Measurements from ENCODE around the gene SLC44A5. TPM values are rescaled to one million over a fixed set of nuclear protein-coding genes. Genes with fewer than 3 reads are reported as not detected.
"Not testable (repeated sequence)": the region's sequence is repeated elsewhere in the genome, so short reads cannot be mapped to it uniquely, and the experiment has no call there.

SLC44A5 gene
- total RNA-seq, 1 donor from 2014 or later = 0.62 TPM

- DNase-seq = no peak
- ATAC-seq (ENCODE audit: poor library complexity) = no peak
- intact Hi-C loops (cut with DNase I) = no loop called here
Observed at GRCh38 chr1:75594327-75594726, 16.6 kb downstream of the SLC44A5 start.

DNA sequence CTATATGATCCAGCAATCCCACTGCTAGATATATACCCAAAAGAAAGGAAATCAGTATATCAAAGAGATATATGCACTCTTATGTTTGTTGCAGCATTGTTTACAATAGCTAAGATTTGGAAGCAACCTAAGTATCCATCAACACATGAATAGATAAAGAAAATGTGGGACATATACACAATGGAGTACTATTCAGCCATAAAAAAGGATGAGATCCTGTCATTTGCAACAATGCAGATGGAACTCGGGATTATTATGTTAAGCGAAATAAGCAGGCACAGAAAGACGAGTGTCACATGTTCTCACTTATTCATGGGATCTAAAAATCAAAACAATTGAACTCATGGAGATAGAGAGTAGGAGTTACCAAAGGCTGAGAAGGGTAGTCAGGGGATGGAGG, 17.5 kb downstream of the SLC44A5 start:
- DNase-seq; intact Hi-C loops (cut with DNase I); ATAC-seq (ENCODE audit: poor library complexity): not testable (repeated sequence)

- intact Hi-C loops (cut with DNase I) = no loop called here
- ATAC-seq (ENCODE audit: poor library complexity) = no peak
Observed at GRCh38 chr1:75589637-75590036, 21.3 kb downstream of the SLC44A5 start.

GRCh38 chr1:75588779-75589475, 22.0 kb downstream of the SLC44A5 start:
- no peak for ATAC-seq (ENCODE audit: poor library complexity)
- no peak for DNase-seq
- intact Hi-C loops (cut with DNase I) = no loop called here

More at GRCh38 chr1:75589637-75590036, 21.3 kb downstream of the SLC44A5 start:
- no peak for DNase-seq

GRCh38 chr1:75587692-75588091, 23.2 kb downstream of the SLC44A5 start:
- ATAC-seq (ENCODE audit: poor library complexity) (no peak), DNase-seq (no peak)
- intact Hi-C loops (cut with DNase I) = no loop called here

DNA sequence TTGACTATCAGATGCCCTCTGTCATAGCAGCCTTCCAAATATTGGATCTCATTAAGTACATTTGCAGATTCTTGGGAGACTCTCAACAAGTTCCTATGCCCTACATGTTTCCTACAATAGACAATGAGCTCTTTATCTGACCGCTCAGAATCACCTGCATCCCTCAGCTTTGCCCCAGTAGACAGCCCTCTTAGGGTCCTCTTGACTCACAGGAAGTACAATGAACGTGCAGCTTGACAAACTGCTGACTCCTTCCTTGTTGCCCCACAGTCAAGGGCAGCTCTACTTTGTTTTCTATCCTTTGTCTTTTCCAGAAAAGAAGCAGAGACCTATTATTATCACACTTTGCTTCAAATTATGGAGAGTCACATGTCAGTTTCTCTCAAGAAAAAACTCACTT, 27.6 kb downstream of the SLC44A5 start:
- ATAC-seq (ENCODE audit: poor library complexity) (no peak), DNase-seq (no peak)
- intact Hi-C loops (cut with DNase I) = no loop called here

- DNase-seq (no peak), ATAC-seq (ENCODE audit: poor library complexity) (no peak)
- intact Hi-C loops (cut with DNase I) = no loop called here
Observed at GRCh38 chr1:75582725-75583261, 28.1 kb downstream of the SLC44A5 start.

- intact Hi-C loops (cut with DNase I) = no loop called here
- no peak for DNase-seq
- no peak for ATAC-seq (ENCODE audit: poor library complexity)
Observed at GRCh38 chr1:75579046-75579445, 31.9 kb downstream of the SLC44A5 start.

DNA sequence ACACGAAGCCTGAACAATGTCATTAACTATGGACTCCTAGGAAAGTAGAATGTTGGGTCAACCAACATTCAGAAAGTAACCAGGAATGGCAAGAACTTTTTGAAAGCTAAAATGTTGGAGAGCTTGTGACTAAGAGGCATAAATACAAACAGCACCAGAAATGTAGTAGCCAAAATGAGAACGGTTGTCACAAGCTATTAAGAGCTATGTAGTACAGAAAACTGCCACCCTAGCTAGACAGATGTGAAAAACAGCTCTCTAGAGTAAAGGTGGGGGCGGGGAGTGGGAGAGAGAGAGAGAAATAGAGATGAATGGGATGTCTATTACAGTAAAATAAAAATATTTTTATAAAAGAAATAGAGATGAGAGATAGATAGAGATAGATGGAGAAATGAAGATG, 35.1 kb downstream of the SLC44A5 start:
- no peak for ATAC-seq (ENCODE audit: poor library complexity)
- intact Hi-C loops (cut with DNase I) = no loop called here
- no peak for DNase-seq

DNA sequence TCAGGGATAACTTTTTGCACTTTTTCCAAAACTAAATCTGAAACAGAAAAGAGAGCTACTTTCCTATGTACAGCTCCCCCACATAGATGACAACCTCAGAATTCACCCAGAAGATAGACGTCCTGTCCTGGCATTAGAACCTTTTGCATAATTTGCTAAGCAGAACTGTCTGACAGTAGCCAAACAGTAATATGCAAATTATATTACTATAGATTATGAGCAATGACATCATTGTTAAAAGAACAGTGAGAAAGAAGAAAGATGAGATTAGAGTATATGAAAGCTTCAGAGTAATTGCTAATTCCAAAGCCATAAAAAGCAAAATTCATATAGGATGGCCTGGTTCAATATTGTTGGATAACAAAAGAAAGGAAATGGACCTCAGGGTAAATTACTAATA, 43.7 kb downstream of the SLC44A5 start:
- DNase-seq (no peak), ATAC-seq (ENCODE audit: poor library complexity) (no peak)
- intact Hi-C loops (cut with DNase I) = no loop called here

DNA sequence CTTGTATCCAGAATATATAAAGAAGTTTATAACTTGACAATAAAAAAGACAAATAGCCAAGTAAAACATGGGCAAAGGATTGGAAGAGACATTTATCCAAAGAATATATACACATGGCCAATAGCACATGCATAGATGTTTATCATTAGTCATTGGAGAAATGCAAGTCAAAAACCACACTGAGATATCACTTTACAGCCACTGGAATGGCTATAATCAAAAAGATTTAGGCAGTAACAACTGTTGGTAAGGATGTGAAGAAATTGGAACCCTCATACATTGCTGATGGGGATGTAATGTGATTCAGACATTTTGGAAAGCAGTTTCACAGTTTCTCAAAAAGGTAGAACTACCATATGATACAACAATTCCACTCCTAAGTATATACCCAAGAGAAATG, 51.1 kb downstream of the SLC44A5 start:
- ATAC-seq (ENCODE audit: poor library complexity) = no peak
- DNase-seq = no peak
- intact Hi-C loops (cut with DNase I) = no loop called here

- intact Hi-C loops (cut with DNase I) = no loop called here
- DNase-seq (no peak), ATAC-seq (ENCODE audit: poor library complexity) (no peak)
Observed at GRCh38 chr1:75559136-75559535, 51.8 kb downstream of the SLC44A5 start.

DNA sequence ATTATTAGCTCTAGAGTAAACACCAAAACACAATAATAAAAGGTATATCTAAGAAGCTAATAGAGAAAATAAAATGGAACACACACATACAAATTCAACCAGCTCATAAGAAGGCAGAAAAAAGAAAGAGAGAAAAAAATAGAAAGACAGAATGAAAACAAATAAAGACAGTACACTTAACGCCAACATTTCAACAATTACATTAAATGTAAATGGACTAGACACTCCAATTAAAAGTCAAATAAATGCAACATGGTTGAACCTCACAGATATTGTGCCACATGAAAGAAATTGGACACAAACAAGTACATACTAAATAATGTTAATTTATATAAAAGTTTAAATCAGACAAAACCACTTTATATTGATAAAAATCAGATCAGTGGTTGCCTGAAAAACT, 56.0 kb downstream of the SLC44A5 start:
- ATAC-seq (ENCODE audit: poor library complexity) (no peak), DNase-seq (no peak)
- intact Hi-C loops (cut with DNase I) = no loop called here

GRCh38 chr1:75554181-75554580, 56.7 kb downstream of the SLC44A5 start:
- no peak for ATAC-seq (ENCODE audit: poor library complexity)
- no peak for DNase-seq
- intact Hi-C loops (cut with DNase I) = no loop called here

DNA sequence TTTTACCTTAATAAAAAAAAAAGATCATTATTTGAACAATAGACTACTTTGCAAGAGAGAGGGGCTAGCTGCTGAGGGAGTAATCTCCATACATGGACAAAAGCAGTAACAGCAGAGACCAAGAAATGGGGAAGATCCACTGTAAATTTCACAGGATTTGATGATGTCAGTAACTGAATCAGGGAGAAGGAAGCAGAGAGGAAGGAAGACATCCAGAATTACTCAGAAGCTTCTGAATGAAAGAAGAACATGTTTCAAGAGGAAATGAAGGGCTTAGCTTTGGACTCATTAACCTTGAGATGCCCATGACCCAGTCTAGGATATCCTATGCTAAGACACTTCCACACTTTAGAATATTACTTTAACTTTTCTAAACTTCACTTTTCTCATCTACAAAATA, 60.4 kb downstream of the SLC44A5 start:
- DNase-seq = no peak
- intact Hi-C loops (cut with DNase I) = no loop called here
- no peak for ATAC-seq (ENCODE audit: poor library complexity)

DNA sequence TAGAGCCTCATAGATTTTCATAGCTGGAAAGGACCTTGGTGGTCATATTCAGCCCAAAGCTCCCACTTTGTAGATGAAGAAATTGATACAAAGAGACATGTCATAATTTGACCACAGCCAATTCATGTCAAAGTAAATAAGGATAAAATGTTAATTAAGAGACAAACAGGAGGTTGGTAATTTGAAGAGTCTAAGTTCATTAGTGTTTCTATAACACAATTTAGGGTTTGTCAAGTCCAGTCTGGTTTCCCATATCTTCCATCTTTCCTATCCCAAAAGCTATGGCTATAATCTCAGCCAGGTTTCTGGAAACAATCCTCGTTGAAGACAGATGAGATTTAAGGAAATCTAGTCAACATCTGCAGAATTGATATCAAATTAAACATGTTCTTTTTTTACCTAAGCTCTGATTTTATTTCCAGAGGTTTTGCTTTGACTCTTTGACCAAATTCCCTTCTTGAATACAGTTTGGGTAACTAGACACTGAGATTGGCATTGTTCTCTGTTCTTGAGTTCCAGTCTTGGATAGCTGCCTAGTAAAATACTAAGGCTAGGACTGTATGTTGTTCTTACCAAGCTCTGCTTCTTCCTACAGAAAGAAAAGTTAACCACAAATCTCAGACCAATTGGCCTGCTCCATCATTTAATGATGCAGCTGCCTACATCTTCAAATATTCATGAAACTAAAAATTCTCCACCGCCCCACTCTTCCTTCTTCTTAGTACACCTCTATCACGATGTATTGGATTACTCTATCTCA, 62.0 kb downstream of the SLC44A5 start:
- ATAC-seq (ENCODE audit: poor library complexity) (no peak), DNase-seq (no peak)
- intact Hi-C loops (cut with DNase I) = no loop called here

DNA sequence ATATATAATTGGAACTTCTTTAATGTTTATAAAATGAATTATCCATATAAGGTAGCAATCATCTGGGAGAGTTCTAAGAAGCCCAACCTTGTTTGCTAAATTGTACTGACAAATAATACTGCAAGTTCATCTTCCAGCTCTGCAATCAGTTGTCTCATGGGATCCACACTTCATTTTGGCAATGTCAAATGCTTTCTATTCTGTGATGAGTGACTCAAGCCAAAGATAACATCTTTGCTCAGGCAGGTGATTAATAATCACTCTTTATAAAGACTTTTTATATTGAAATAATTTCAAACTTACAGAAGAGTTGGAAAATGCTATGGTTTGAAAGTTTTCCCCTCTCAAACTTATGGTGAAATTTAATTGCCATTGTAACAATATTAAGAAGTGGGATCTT, 67.2 kb downstream of the SLC44A5 start:
- intact Hi-C loops (cut with DNase I) = no loop called here
- ATAC-seq (ENCODE audit: poor library complexity) (no peak), DNase-seq (no peak)

- no peak for ATAC-seq (ENCODE audit: poor library complexity)
- no peak for DNase-seq
- intact Hi-C loops (cut with DNase I) = no loop called here
Observed at GRCh38 chr1:75542818-75543570, 67.9 kb downstream of the SLC44A5 start.

Measured in Right ventricle myocardium superior (tissue), 1 donor.